RWPE2 (cell line): ENCODE data around the gene COQ9.

Experiments used
- ATAC-seq: fragments of 200-7000 bp; cut with Tn5 transposase; 3 replicates; pipeline ENCODE4 v1.9.1; 2021; ENCODE audit warnings: low read depth
- DNase-seq: peaks from one replicate; pipeline ENCODE4 v3.0.0-alpha.2; 2020; ENCODE audit warnings: low spot score
- H3K27ac ChIP-seq: fragments of 450-650 bp; 2 replicates; pipeline ENCODE4 v1.5.1; 2017; ENCODE audit warnings: mild to moderate bottlenecking; ENCODE audit not compliant: poor library complexity, severe bottlenecking
- H3K27me3 ChIP-seq: fragments of 250-450 bp; sonication (Bioruptor Pico); 2 replicates; pipeline ENCODE4 v1.5.1; 2021; ENCODE audit warnings: mild to moderate bottlenecking, moderate library complexity; ENCODE audit not compliant: insufficient read depth, poor library complexity, severe bottlenecking
- H3K36me3 ChIP-seq: fragments of 250-450 bp; sonication (Bioruptor Pico); 2 replicates; pipeline ENCODE4 v1.5.1; 2020; ENCODE audit warnings: low read depth, mild to moderate bottlenecking, moderate library complexity
- H3K4me1 ChIP-seq: fragments of 250-450 bp; sonication (Bioruptor Pico); 2 replicates; pipeline ENCODE4 v1.5.1; 2021; ENCODE audit warnings: mild to moderate bottlenecking, moderate library complexity; ENCODE audit not compliant: insufficient read depth, poor library complexity, severe bottlenecking
- H3K4me3 ChIP-seq: fragments of 250-450 bp; sonication (Bioruptor Pico); 2 replicates; pipeline ENCODE4 v1.5.1; 2021; ENCODE audit warnings: mild to moderate bottlenecking, moderate library complexity; ENCODE audit not compliant: severe bottlenecking
- H3K9me3 ChIP-seq: fragments of 250-450 bp; sonication (Bioruptor Pico); 2 replicates; pipeline ENCODE4 v1.5.1; 2021; ENCODE audit warnings: mild to moderate bottlenecking, moderate library complexity; ENCODE audit not compliant: severe bottlenecking
- CTCF ChIP-seq: fragments of 450-650 bp; IDR thresholded peaks from one replicate; pipeline ENCODE4 v1.5.1; 2017; ENCODE audit warnings: mild to moderate bottlenecking, moderate library complexity; ENCODE audit not compliant: poor library complexity, severe bottlenecking

COQ9 gene

GRCh38 chr16:57473176-57473840, 26.0 kb downstream of the COQ9 start:
- H3K9me3 ChIP-seq = no peaks in the 10 kb centered on the region
- no peak for DNase-seq
- no peaks in the 10 kb centered on the region for H3K4me1 ChIP-seq
- TF ChIP-seq CTCF = no peak
- H3K27ac ChIP-seq = no peak overlapping the region
- peaks cover 44% of the 10 kb centered on the region for H3K36me3 ChIP-seq
- no peaks in the 10 kb centered on the region for H3K27me3 ChIP-seq
- H3K4me3 ChIP-seq = no peak overlapping the region
- ATAC-seq = no peak

DNA sequence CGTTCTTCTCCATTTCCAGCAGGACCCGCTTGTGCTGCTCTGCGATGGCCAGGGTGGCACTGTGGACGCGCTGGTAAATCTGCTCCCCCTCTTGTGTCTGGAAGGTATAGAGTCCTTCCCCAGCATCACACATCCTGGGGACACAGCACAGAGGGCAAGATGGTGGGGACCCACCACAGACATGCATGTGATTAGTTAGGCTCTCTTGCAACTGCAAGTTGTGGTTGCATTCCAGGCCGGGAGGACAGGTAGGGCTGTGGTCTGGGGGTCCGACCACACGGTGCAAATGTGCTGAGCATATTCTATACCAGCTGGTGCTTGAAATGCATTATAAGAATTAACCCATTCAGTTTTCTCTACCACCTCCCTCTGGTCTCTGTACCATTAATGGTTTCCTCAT, 26.6 kb downstream of the COQ9 start:
- TF ChIP-seq CTCF = no peak
- no peak for ATAC-seq
- no peaks in the 10 kb centered on the region for H3K9me3 ChIP-seq
- H3K36me3 ChIP-seq = peaks cover 38% of the 10 kb centered on the region
- no peaks in the 10 kb centered on the region for H3K27me3 ChIP-seq
- no peaks in the 10 kb centered on the region for H3K4me1 ChIP-seq
- H3K4me3 ChIP-seq = no peak overlapping the region
- H3K27ac ChIP-seq = no peak overlapping the region
- DNase-seq = no peak

- ATAC-seq = no peak
- no peak overlapping the region for H3K4me3 ChIP-seq
These were observed 27.7 kb downstream of the COQ9 start for GRCh38 chr16:57474671-57475661.

GRCh38 chr16:57475711-57476339, 28.5 kb downstream of the COQ9 start:
- TF ChIP-seq CTCF = peak; percentile 35
- Histone ChIP-seq H3K4me3 (no peak overlapping the region), H3K9me3 (no peaks in the 10 kb centered on the region), H3K36me3 (peaks cover 19% of the 10 kb centered on the region), H3K27ac (no peak overlapping the region), H3K4me1 (no peaks in the 10 kb centered on the region), H3K27me3 (no peaks in the 10 kb centered on the region)
- DNase-seq (no peak), ATAC-seq (peak; percentile 44; the same call in 1 of the 3 replicates)

More at GRCh38 chr16:57474671-57475661, 27.7 kb downstream of the COQ9 start:
- Histone ChIP-seq H3K27ac (no peak overlapping the region), H3K4me1 (no peaks in the 10 kb centered on the region), H3K36me3 (peaks cover 27% of the 10 kb centered on the region), H3K27me3 (no peaks in the 10 kb centered on the region), H3K9me3 (no peaks in the 10 kb centered on the region)
- DNase-seq = no peak
- TF ChIP-seq CTCF = no peak
